Measurements from ENCODE around the gene TMEM225.

TMEM225 gene

DNA sequence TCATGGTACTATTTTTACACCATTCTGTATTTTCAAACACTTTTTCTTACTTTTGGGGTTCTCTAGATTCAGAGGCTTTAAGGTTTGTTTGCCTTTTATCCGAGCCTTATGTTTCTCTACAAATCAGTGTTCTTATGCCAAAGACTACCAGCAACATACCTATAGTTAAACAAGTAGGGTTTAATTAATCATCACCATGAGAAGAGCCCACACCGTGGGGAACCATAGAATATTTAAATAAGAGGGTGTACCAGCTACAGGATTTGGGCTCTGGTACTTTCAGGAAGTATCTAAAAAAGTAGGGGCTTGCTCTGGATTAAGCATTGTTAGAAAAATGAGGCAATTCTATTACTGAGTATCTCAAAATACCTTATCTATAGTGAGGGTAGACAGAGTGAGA, 25.7 kb downstream of the TMEM225 start (continued):
- TF ChIP-seq, protein P1, sequence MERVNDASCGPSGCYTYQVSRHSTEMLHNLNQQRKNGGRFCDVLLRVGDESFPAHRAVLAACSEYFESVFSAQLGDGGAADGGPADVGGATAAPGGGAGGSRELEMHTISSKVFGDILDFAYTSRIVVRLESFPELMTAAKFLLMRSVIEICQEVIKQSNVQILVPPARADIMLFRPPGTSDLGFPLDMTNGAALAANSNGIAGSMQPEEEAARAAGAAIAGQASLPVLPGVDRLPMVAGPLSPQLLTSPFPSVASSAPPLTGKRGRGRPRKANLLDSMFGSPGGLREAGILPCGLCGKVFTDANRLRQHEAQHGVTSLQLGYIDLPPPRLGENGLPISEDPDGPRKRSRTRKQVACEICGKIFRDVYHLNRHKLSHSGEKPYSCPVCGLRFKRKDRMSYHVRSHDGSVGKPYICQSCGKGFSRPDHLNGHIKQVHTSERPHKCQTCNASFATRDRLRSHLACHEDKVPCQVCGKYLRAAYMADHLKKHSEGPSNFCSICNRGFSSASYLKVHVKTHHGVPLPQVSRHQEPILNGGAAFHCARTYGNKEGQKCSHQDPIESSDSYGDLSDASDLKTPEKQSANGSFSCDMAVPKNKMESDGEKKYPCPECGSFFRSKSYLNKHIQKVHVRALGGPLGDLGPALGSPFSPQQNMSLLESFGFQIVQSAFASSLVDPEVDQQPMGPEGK (tag by site-specific recombination; IDR thresholded peaks at IDR 0.05) = no peak
- TF ChIP-seq HOXD13 (CRISPR knock-in tag; IDR thresholded peaks at IDR 0.05; ENCODE audit: borderline replicate concordance) (no peak), ZNF16 (tag by site-specific recombination; IDR thresholded peaks at IDR 0.05; ENCODE audit: low read depth) (no peak), ZNF341 (tag by site-specific recombination; IDR thresholded peaks at IDR 0.05; ENCODE audit: low read depth) (no peak)
- TF ChIP-seq, protein P2, sequence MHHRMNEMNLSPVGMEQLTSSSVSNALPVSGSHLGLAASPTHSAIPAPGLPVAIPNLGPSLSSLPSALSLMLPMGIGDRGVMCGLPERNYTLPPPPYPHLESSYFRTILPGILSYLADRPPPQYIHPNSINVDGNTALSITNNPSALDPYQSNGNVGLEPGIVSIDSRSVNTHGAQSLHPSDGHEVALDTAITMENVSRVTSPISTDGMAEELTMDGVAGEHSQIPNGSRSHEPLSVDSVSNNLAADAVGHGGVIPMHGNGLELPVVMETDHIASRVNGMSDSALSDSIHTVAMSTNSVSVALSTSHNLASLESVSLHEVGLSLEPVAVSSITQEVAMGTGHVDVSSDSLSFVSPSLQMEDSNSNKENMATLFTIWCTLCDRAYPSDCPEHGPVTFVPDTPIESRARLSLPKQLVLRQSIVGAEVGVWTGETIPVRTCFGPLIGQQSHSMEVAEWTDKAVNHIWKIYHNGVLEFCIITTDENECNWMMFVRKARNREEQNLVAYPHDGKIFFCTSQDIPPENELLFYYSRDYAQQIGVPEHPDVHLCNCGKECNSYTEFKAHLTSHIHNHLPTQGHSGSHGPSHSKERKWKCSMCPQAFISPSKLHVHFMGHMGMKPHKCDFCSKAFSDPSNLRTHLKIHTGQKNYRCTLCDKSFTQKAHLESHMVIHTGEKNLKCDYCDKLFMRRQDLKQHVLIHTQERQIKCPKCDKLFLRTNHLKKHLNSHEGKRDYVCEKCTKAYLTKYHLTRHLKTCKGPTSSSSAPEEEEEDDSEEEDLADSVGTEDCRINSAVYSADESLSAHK (tag by site-specific recombination; IDR thresholded peaks at IDR 0.05) = no peak

DNA sequence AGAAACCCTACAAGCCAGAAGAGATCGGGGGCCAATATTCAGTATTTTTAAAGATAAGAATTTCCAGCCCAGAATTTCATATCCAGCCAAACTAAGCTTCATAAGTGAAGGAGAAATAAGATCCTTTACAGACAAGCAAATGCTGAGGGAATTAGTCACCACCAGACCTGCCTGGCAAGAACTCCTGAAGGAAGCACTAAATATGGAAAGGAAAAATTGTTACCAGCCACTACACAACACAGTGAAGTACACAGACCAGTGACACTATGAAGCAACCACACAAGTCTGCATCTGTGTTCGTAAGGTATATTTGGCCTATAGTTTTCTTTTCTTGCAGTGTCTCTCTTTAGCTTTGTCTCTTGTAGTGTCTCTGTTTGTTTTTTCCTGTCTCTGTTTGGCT, 29.0 kb downstream of the TMEM225 start:
- Histone ChIP-seq H3K9me3 (ENCODE audit: control insufficient read depth, insufficient read depth, low read depth, low read length) (no peaks in the 10 kb centered on the region), H3K4me3 (ENCODE audit: low read depth, low read length) (no peak overlapping the region), H3K4me1 (ENCODE audit: control insufficient read depth, insufficient read depth, low read length) (no peaks in the 10 kb centered on the region), H3K27ac (ENCODE audit: extremely low read depth, low read depth, low read length) (no peak overlapping the region), H3K36me3 (ENCODE audit: control insufficient read depth in 2 of 2, insufficient read depth in 1 of 2, low read length in 2 of 2) (no peaks in the 10 kb centered on the region)
- POLR2A ChIA-PET = no interaction called here
- CTCF ChIA-PET = no interaction called here
- no peak for TF ChIP-seq ZNF660 (tag by site-specific recombination; IDR thresholded peaks at IDR 0.05)
- TF ChIP-seq ZNF776 (tag by site-specific recombination; IDR thresholded peaks at IDR 0.05; ENCODE audit: borderline replicate concordance) = no peak

DNA sequence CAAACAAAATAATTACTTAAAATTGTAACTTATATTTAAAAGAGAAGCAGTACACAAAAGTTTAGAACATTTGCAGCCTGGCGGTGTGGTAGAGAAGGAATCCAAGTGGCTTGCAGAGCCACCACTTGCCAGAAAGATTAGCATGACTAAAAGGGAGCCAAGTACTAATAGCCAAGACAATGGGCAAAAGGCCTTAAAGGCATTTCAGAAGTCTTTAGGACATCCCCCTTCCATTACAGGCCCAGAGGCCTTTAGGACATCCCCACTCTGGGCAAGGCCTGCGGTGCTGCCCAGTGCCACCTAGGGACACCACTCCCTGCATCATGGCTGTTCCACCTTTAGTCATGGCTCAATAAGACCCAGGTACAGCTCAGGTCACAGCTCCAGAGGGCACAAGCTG, 32.4 kb downstream of the TMEM225 start:
- ChIA-PET POLR2A (no interaction called here), CTCF (interaction anchor here (0.5 kb wide), 1 partner anchor 306 kb away, joined by 5 read pairs; no protein-coding TSS in a partner anchor)
- no peak for TF ChIP-seq ZNF174 (tag by site-specific recombination; IDR thresholded peaks at IDR 0.05)
- no peak for TF ChIP-seq ZNF629 (tag by site-specific recombination; IDR thresholded peaks at IDR 0.05)
- no peak for TF ChIP-seq ZNF223 (tag by site-specific recombination; IDR thresholded peaks at IDR 0.05)
- TF ChIP-seq, protein P1 (tag by site-specific recombination; IDR thresholded peaks at IDR 0.05) = no peak
- TF ChIP-seq ZNF701 (tag by site-specific recombination; IDR thresholded peaks at IDR 0.05) = no peak
- Histone ChIP-seq H3K36me3 (ENCODE audit: control insufficient read depth in 2 of 2, insufficient read depth in 1 of 2, low read length in 2 of 2) (no peaks in the 10 kb centered on the region), H3K27ac (ENCODE audit: extremely low read depth, low read depth, low read length) (no peak overlapping the region), H3K4me3 (ENCODE audit: low read depth, low read length) (no peak overlapping the region), H3K4me1 (ENCODE audit: control insufficient read depth, insufficient read depth, low read length) (no peaks in the 10 kb centered on the region), H3K9me3 (ENCODE audit: control insufficient read depth, insufficient read depth, low read depth, low read length) (no peaks in the 10 kb centered on the region)

DNA sequence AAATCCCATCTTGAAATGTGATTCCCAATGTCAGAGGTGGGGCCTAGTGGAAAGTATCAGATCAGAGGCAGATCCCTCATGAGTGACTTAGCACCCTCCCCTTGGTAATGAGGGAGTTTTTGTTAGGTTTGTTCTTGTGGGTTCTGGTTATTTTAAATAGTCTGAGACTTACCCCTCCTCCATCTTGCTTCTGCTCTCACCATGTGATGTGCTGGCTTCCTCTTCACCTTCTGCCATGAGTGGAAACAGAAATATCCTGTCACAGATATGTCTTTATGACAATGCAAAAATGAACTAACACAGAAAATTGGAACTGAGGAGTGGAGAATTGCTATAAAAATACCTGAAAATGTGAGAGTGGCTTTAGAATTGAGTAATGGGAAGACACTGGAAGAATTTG, 33.1 kb downstream of the TMEM225 start:
- TF ChIP-seq, protein P3, sequence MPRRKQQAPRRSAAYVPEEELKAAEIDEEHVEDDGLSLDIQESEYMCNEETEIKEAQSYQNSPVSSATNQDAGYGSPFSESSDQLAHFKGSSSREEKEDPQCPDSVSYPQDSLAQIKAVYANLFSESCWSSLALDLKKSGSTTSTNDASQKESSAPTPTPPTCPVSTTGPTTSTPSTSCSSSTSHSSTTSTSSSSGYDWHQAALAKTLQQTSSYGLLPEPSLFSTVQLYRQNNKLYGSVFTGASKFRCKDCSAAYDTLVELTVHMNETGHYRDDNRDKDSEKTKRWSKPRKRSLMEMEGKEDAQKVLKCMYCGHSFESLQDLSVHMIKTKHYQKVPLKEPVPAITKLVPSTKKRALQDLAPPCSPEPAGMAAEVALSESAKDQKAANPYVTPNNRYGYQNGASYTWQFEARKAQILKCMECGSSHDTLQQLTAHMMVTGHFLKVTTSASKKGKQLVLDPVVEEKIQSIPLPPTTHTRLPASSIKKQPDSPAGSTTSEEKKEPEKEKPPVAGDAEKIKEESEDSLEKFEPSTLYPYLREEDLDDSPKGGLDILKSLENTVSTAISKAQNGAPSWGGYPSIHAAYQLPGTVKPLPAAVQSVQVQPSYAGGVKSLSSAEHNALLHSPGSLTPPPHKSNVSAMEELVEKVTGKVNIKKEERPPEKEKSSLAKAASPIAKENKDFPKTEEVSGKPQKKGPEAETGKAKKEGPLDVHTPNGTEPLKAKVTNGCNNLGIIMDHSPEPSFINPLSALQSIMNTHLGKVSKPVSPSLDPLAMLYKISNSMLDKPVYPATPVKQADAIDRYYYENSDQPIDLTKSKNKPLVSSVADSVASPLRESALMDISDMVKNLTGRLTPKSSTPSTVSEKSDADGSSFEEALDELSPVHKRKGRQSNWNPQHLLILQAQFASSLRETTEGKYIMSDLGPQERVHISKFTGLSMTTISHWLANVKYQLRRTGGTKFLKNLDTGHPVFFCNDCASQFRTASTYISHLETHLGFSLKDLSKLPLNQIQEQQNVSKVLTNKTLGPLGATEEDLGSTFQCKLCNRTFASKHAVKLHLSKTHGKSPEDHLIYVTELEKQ (tag by site-specific recombination; IDR thresholded peaks at IDR 0.05; ENCODE audit: borderline replicate concordance) = no peak
- TF ChIP-seq KLF9 (tag by site-specific recombination; IDR thresholded peaks at IDR 0.05; ENCODE audit: low read depth) = no peak
- no peak for TF ChIP-seq ZSCAN23 (tag by site-specific recombination; IDR thresholded peaks at IDR 0.05)
- no peak for TF ChIP-seq ZNF660 (tag by site-specific recombination; IDR thresholded peaks at IDR 0.05)
- H3K27ac ChIP-seq (ENCODE audit: extremely low read depth, low read depth, low read length) = no peak overlapping the region
- ChIA-PET CTCF (no interaction called here), POLR2A (no interaction called here)
- no peaks in the 10 kb centered on the region for H3K36me3 ChIP-seq (ENCODE audit: control insufficient read depth in 2 of 2, insufficient read depth in 1 of 2, low read length in 2 of 2)
- no peak overlapping the region for H3K4me3 ChIP-seq (ENCODE audit: low read depth, low read length)
- H3K9me3 ChIP-seq (ENCODE audit: control insufficient read depth, insufficient read depth, low read depth, low read length) = no peaks in the 10 kb centered on the region
- no peaks in the 10 kb centered on the region for H3K4me1 ChIP-seq (ENCODE audit: control insufficient read depth, insufficient read depth, low read length)

Data from HEK293 (cell line).